NCI-H146 treated with DMSO at 0.1 percent for 48 hours (cell line): ENCODE data around the gene RELCH.
"Not testable (repeated sequence)": the region's sequence is repeated elsewhere in the genome, so short reads cannot be mapped to it uniquely, and the experiment has no call there.

ENCODE experiments used
- DNase-seq: peaks from one replicate; lab custom pipeline; 2025; ENCODE audit not compliant: unreplicated experiment; lab: John Stamatoyannopoulos, UW

Gene RELCH, protein sequence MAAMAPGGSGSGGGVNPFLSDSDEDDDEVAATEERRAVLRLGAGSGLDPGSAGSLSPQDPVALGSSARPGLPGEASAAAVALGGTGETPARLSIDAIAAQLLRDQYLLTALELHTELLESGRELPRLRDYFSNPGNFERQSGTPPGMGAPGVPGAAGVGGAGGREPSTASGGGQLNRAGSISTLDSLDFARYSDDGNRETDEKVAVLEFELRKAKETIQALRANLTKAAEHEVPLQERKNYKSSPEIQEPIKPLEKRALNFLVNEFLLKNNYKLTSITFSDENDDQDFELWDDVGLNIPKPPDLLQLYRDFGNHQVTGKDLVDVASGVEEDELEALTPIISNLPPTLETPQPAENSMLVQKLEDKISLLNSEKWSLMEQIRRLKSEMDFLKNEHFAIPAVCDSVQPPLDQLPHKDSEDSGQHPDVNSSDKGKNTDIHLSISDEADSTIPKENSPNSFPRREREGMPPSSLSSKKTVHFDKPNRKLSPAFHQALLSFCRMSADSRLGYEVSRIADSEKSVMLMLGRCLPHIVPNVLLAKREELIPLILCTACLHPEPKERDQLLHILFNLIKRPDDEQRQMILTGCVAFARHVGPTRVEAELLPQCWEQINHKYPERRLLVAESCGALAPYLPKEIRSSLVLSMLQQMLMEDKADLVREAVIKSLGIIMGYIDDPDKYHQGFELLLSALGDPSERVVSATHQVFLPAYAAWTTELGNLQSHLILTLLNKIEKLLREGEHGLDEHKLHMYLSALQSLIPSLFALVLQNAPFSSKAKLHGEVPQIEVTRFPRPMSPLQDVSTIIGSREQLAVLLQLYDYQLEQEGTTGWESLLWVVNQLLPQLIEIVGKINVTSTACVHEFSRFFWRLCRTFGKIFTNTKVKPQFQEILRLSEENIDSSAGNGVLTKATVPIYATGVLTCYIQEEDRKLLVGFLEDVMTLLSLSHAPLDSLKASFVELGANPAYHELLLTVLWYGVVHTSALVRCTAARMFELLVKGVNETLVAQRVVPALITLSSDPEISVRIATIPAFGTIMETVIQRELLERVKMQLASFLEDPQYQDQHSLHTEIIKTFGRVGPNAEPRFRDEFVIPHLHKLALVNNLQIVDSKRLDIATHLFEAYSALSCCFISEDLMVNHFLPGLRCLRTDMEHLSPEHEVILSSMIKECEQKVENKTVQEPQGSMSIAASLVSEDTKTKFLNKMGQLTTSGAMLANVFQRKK

GRCh38 chr18:62186774-62187542 is at the start of gene RELCH, which contains the start of gene PIGN:
RELCH (plus strand) TSS chr18:62187255; CDS start chr18:62187506, 251 bp downstream.
PIGN (minus strand) TSS chr18:62187056; CDS start chr18:62161353, 25,703 bp downstream.
- DNase-seq: peak; percentile 100

- DNase-seq: no peak
Measured at GRCh38 chr18:62138461-62139235, 48.4 kb upstream of the RELCH start.

DNA sequence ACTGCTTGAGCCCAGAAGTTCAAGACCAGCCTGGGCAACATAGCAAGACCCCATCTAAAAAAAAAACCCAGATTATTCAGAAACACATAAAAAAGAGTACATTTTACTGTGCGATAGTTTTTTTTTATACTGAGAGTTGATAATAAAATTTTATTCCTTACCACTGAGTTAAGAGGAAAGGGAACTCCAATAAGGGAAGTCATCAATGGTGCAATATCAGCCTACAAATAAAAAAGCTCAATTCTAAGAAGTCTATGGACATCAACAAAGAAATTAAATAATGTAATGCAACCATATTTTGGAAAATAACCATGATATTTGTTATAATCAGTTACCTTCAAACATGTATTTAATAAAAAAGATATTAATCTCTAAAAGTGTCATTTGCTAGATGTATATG is 46.8 kb upstream of the RELCH start:
- no peak for DNase-seq

GRCh38 chr18:62144338-62144737 is 42.7 kb upstream of the RELCH start:
- no peak for DNase-seq

DNA sequence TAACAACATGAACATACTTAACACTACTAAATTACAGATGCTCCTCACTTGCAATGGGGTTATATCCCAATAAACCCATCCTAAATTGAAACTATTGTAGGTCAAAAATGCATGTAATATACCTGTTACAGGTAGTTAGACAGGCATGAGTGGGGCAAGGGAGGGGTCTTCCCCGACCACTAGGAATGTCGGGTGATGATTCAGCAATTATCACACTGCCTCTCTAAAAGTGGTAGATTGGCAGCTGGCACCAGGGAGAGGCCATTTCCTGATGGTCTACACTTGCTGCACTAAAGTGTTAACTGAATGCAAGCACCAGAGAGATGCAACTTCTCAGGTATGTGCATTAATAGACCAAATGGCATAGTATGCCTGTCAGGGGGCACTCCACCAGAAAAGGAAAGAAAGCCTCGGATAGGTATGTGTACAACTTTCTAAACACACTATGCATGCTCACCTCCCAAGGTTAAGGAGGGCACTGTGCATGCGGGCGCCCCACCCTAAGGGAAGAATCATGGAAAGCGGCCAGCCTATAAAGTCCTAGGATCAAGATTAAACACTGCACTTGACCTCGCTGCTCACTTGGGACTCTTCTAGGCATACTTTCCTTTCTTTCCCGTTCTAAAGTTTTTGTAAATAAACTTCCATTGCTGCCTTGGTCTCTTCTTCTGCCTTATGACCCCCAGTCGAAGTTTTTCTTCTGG is 35.8 kb upstream of the RELCH start:
- DNase-seq: no peak

- DNase-seq: no peak
Measured at GRCh38 chr18:62152844-62153243, 34.2 kb upstream of the RELCH start.

DNA sequence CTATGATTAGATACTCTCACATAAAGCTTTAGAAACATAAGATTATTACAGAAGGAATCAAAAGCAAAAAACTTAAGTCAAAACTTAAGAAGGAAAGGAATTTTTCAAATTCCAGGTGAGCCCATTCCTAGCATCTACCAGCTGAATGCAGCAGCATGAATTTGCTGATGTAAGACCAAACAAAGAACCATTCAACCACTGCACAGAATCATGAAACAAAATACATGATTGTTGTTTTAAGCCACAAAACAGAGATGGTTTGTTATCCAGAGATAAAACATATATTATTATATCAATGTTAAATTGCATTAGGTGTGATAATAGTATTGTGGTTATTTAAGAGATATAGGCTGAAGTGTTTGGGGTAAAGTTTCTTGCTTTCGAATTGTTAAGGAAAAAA is 29.2 kb upstream of the RELCH start:
- no peak for DNase-seq

DNA sequence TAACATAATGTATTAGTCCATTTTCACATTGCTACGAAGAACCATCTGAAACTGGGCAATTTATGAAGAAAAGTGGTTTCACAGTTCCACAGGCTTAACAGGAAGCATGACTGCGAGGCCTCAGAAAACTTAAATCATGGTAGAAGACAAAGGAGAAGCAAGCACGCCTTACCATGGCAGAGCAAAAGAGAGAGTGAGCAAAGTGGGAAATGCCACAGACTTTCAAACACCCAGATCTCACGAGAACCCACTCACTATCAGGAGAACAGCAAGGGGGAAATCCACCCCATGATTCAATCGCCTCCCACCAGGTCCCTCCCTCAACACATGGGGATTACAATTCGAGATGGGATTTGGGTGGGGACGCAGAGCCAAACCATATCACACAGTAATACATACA is 22.7 kb upstream of the RELCH start:
- DNase-seq: no peak

DNA sequence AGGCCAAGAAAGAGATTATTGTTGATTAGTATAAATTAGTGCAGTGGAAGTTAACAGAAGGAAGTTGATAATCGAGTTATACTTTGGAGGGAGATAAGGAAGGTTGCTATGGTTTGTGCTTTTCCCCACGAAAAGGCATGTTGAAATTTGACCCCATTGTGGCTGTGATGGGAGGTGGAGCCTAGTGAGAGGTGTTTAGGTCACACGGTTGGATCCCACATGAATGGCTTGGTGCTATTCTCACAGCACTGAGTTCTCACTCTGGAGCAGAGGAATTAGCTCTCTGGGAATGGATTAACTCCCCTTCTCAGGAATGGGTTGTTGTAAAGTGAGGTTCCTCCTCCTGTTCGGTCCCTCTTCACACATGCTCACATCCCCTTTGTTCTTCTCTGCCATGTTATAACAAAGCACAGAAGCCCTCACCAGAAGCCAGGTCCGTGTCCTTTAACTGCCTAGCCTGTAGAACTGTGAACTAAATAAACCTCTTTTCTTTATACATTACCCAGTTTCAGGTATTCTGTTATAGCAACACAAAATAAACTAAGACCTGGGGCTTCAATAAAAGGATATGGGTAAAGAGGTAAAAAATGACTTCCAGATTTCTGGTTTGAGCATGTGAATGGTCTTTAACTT is 22.1 kb upstream of the RELCH start:
- DNase-seq: no peak

DNA sequence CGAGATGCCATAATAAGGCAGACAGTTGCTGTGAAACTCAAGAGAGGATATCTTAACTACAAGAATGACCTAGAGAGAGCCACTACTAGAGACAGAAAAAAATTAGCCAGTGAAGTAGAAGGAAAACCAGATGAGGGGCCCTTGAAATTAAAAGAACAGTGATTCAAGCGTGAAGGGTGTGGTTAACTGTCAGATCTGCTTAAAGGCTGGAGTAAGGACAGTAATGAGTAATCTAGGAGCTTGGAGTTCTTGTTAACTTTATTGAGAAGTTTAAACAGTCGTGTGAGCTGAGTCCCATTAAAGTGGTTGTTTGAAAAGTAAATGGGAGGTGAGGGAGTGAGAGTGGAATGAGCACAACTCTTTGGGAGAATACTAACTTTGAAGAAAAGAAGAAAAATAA is 21.5 kb upstream of the RELCH start:
- no peak for DNase-seq

DNA sequence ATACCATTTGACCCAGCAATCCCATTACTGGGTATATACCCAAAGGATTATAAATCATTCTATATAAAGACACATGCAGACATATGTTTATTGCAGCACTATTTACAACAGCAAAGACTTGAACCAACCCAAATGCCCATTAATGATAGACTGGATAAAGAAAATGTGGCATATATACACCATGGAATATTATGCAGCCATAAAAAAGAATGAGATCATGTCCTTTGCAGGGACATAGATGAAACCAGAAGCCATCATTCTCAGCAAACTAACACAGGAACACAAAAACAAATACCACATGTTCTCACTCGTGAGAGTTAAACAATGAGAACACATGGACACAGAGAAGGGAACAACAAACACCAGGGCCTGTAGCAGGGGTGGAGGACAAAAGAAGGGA is 20.5 kb upstream of the RELCH start:
- not testable (repeated sequence) for DNase-seq

- no peak for DNase-seq
Measured at GRCh38 chr18:62170857-62171256, 16.2 kb upstream of the RELCH start.

DNA sequence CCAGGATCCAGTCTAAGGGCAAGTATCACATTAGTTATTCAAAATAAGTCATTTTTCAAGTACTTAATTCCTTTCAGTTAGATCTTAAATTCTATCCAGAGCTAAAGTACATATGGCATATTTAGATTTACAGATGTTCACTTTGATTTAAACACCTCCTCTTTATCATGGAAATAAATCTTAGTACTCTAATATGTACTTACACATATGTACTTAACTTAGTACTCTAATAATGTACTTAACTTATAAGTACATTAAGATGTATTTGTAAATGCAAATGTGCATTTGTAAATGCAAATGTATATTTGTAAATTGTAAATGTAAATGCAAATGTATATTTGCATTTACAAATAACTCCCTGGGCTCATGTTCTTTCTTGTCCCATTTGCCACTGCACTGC is 14.8 kb upstream of the RELCH start:
- DNase-seq: no peak

DNA sequence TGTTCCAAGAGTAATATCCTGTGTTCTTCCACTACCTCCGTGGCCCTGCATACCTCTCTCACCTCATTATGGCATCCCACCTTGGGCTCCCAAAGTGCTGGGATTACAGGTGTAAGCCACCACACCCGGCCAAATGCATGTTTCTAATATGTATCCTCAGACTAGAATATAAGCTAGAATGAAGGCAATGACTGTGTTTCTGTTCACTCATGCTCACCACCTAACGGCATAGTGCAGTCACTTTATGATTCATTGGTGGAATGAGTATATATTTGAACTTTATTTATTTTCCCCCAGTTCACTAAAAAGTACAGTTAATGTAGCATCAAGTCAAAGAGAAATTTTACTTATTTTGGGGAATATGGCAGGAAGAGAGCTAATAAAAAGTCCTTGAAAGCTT is 11.5 kb upstream of the RELCH start:
- no peak for DNase-seq

GRCh38 chr18:62177271-62177670 is 9.8 kb upstream of the RELCH start:
- no peak for DNase-seq

- peak; percentile 33 for DNase-seq
Measured at GRCh38 chr18:62179213-62179612, 7.8 kb upstream of the RELCH start.

DNA sequence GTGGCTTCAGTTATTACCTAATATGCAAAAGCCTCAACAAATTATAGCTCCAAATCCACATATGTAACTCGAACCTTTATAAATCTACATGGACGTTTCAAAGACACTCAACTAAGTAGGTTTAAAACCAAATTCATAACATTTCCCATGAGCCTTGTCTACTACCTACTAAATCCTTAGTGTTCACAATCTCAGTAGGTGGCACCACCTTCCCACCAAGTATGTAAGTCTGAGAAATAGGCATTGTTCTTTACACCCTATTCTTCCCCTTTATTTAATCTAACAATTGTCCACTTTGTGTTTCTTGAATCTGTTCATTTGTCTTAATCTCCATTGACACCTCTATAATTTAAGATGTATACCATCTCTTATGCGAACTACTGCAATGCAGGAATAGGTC is 4.8 kb upstream of the RELCH start:
- DNase-seq: no peak

DNA sequence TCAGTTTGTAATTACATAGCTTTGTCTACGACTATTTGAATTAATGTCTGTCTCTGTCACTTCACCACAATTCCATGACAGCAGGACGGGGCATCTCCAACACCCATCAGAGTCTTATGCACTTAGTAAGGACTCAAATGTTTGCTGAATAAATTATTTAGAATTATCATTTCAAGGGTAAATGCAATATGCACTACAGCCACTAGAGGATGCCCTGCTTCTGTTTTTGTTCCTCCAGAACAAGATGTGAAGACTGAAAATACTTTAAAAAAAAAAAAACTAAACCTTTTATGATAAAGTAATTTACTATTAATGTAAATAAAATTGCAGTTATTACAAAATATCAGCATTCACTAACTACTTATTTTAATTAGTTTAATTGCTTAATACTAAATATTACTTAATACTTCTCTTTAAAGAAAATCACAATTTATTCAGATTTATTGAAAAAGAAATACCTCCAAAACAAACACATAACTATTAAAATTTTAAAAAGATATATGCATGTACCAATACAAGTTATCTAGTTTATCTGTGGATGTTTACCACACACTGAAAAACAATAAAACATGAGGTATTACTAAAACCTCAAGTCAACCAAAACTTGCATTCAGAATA is 3.4 kb upstream of the RELCH start:
- DNase-seq: peak; percentile 72

DNA sequence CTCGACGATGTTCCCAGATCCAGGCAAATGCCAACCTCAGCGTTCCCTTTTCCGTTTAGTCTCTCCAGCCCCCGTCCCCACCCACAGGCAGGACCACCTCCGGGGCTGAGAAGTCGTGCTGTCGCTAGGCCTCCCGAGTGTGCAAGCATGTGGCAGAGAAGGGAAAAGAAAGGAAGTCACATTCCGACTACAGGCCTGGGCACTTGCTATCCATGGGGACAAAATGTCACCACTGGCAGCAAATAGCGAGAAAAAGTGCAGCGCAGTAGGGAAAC is 619 bp upstream of the RELCH start:
- DNase-seq: no peak
